ENCODE results near the gene SAPCD2.

SAPCD2 gene

GRCh38 chr9:137067860-137068538 is 2.4 kb downstream of the SAPCD2 start:
- no peaks in the 10 kb centered on the region for H3K9me2 ChIP-seq (ENCODE audit: low read depth, low read length)
- no peak overlapping the region for H2AFZ ChIP-seq (ENCODE audit: low read length)
- H3F3A ChIP-seq (ENCODE audit: insufficient read depth, low read length) = no peaks in the 10 kb centered on the region
- peak overlapping the region; percentile 75 for H3K27ac ChIP-seq (ENCODE audit: low read depth, low read length, poor library complexity, severe bottlenecking)
- peak overlapping the region; percentile 86 for H3K4me2 ChIP-seq (ENCODE audit: low read length)
- peak overlapping the region; percentile 87; the same call in 1 of the 2 replicates for H3K9ac ChIP-seq (ENCODE audit: low read length)
- H3K4me3 ChIP-seq (ENCODE audit: low read depth, low read length, poor library complexity, severe bottlenecking) = peak overlapping the region; percentile 75
- peaks cover 6% of the 10 kb centered on the region; the same call in 1 of the 2 replicates for H3K79me2 ChIP-seq (ENCODE audit: insufficient read depth, low read length)
- no peaks in the 10 kb centered on the region for H3K9me3 ChIP-seq (ENCODE audit: low read length)
- peaks cover 37% of the 10 kb centered on the region for H3K36me3 ChIP-seq (ENCODE audit: insufficient read depth, low read length)
- no peaks in the 10 kb centered on the region for H4K20me1 ChIP-seq (ENCODE audit: insufficient read depth, low read length)
- H3K27me3 ChIP-seq (ENCODE audit: insufficient read depth, low read length) = no peaks in the 10 kb centered on the region
- H3K4me1 ChIP-seq (ENCODE audit: insufficient read depth, low read length, severe bottlenecking) = peaks cover 28% of the 10 kb centered on the region
- TF ChIP-seq EZH2 (IDR thresholded peaks at IDR 0.05; ENCODE audit: borderline replicate concordance, low read length) (no peak), CTCF (IDR thresholded peaks at IDR 0.05; ENCODE audit: low read length) (peak; percentile 65)

- no peaks in the 10 kb centered on the region for H3K27me3 ChIP-seq (ENCODE audit: insufficient read depth, low read length)
- H3K9ac ChIP-seq (ENCODE audit: low read length) = no peak overlapping the region
- H3K4me3 ChIP-seq (ENCODE audit: low read depth, low read length, poor library complexity, severe bottlenecking) = no peak overlapping the region
- H2AFZ ChIP-seq (ENCODE audit: low read length) = no peak overlapping the region
- no peak overlapping the region for H3K27ac ChIP-seq (ENCODE audit: low read depth, low read length, poor library complexity, severe bottlenecking)
- no peaks in the 10 kb centered on the region for H3K9me3 ChIP-seq (ENCODE audit: low read length)
- H3K4me1 ChIP-seq (ENCODE audit: insufficient read depth, low read length, severe bottlenecking) = peaks cover 25% of the 10 kb centered on the region
- no peak overlapping the region for H3K4me2 ChIP-seq (ENCODE audit: low read length)
- no peaks in the 10 kb centered on the region for H4K20me1 ChIP-seq (ENCODE audit: insufficient read depth, low read length)
- H3K9me2 ChIP-seq (ENCODE audit: low read depth, low read length) = no peaks in the 10 kb centered on the region
- TF ChIP-seq CTCF (IDR thresholded peaks at IDR 0.05; ENCODE audit: low read length) (no peak), EZH2 (IDR thresholded peaks at IDR 0.05; ENCODE audit: borderline replicate concordance, low read length) (no peak)
- no peaks in the 10 kb centered on the region for H3F3A ChIP-seq (ENCODE audit: insufficient read depth, low read length)
- H3K79me2 ChIP-seq (ENCODE audit: insufficient read depth, low read length) = peaks cover 6% of the 10 kb centered on the region; the same call in 1 of the 2 replicates
- peaks cover 37% of the 10 kb centered on the region for H3K36me3 ChIP-seq (ENCODE audit: insufficient read depth, low read length)
Observed at GRCh38 chr9:137066096-137066861, 4.1 kb downstream of the SAPCD2 start.

GRCh38 chr9:137065336-137065967 is 4.9 kb downstream of the SAPCD2 start:
- no peak for TF ChIP-seq CTCF (IDR thresholded peaks at IDR 0.05; ENCODE audit: low read length)
- Histone ChIP-seq H3K9me2 (ENCODE audit: low read depth, low read length) (no peaks in the 10 kb centered on the region), H3K27ac (ENCODE audit: low read depth, low read length, poor library complexity, severe bottlenecking) (no peak overlapping the region), H3F3A (ENCODE audit: insufficient read depth, low read length) (no peaks in the 10 kb centered on the region), H2AFZ (ENCODE audit: low read length) (no peak overlapping the region), H3K36me3 (ENCODE audit: insufficient read depth, low read length) (peaks cover 37% of the 10 kb centered on the region), H3K9me3 (ENCODE audit: low read length) (no peaks in the 10 kb centered on the region), H3K4me2 (ENCODE audit: low read length) (no peak overlapping the region), H3K4me1 (ENCODE audit: insufficient read depth, low read length, severe bottlenecking) (peaks cover 17% of the 10 kb centered on the region), H3K79me2 (ENCODE audit: insufficient read depth, low read length) (peaks cover 6% of the 10 kb centered on the region; the same call in 1 of the 2 replicates), H4K20me1 (ENCODE audit: insufficient read depth, low read length) (no peaks in the 10 kb centered on the region), H3K27me3 (ENCODE audit: insufficient read depth, low read length) (no peaks in the 10 kb centered on the region; the same call in 1 of the 2 replicates), H3K4me3 (ENCODE audit: low read depth, low read length, poor library complexity, severe bottlenecking) (no peak overlapping the region), H3K9ac (ENCODE audit: low read length) (no peak overlapping the region)
